ENCODE results near the gene ITGA2.

The ITGA2 gene

DNA sequence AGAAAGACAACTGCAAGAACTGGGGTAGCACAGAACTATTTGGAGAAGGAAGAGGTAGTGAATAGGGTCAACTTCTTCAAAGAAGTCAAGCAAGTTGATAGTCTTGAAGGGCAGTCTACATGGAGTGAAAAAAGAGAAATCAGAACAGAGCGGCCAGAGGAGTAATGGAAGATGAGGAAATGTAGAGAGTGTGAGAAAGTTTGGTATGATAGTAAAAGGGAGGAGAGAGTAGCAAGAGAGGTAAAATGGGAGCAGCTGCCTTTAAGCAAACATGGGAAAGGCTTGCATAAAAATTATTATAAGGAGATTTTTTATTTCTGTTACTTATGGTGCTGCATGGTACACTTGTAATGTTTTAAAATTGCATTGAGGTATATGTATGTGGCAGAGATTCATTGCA, 6.8 kb downstream of the ITGA2 start:
- Mint-ChIP-seq H3K36me3 (peaks cover 22% of the 10 kb centered on the region), H3K9me3 (no peaks in the 10 kb centered on the region), H3K4me1 (peaks cover 16% of the 10 kb centered on the region), H3K27me3 (peaks cover 4% of the 10 kb centered on the region), H3K27ac (no peak overlapping the region), H3K4me3 (no peak overlapping the region)
- no peak for DNase-seq
- CTCF ChIA-PET, result interaction anchor here (2.1 kb wide), 1 partner anchor 40 kb away, joined by 4 read pairs; no protein-coding TSS in a partner anchor

DNA sequence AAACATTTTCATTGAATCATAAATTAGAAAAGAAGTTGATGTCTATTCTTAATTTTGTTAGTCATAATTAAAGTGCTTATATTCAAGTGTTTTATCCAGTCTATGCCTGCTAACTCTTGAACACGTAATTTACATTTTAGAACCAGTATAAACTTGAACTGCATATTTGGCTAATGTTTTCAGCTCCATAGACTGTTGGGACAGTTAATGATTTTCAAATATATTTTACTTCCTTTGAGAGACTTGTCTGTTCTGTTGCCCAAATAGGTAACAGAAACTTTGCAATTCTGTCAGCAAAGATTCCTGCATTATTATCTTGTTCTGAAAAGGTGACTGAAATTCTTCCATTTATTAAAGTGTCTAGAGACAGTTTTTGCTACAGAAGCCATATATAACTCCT, 7.8 kb downstream of the ITGA2 start:
- Mint-ChIP-seq H3K36me3 (peaks cover 24% of the 10 kb centered on the region), H3K4me3 (no peak overlapping the region), H3K9me3 (no peaks in the 10 kb centered on the region), H3K27me3 (peaks cover 4% of the 10 kb centered on the region), H3K27ac (no peak overlapping the region), H3K4me1 (peaks cover 14% of the 10 kb centered on the region)
- CTCF ChIA-PET, result interaction anchor here (1.9 to 2.1 kb wide), 2 partner anchors 39 to 47 kb away, joined by 4 to 7 read pairs; no protein-coding TSS in a partner anchor
- no peak for DNase-seq

DNA sequence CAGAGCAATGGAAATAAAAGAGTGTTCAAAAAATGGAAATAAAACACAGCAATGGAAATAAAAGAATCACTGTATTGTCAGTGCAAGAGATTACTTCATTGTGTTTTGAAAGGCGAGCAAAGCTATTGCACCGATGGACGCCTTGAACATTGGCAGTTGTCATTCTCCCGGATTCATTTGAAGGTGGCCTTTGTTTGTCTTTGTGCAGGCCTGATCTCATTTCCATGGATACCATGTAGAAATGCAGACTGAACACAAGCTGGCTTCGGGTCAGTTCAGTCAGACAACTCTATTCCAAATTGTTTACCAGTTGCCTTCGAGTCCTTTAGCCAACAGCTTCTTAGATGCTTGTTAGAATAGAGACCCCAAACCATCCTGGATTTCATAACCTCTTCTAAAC, 8.3 kb downstream of the ITGA2 start:
- H3K27ac Mint-ChIP-seq, result no peak overlapping the region
- H3K27me3 Mint-ChIP-seq, result no peaks in the 10 kb centered on the region
- no peak for DNase-seq
- peaks cover 19% of the 10 kb centered on the region for H3K36me3 Mint-ChIP-seq
- no peaks in the 10 kb centered on the region for H3K9me3 Mint-ChIP-seq
- peaks cover 10% of the 10 kb centered on the region for H3K4me1 Mint-ChIP-seq
- CTCF ChIA-PET, result interaction anchor here (1.9 to 2.1 kb wide), 2 partner anchors 39 to 48 kb away, joined by 4 to 7 read pairs; no protein-coding TSS in a partner anchor
- no peak overlapping the region for H3K4me3 Mint-ChIP-seq

DNA sequence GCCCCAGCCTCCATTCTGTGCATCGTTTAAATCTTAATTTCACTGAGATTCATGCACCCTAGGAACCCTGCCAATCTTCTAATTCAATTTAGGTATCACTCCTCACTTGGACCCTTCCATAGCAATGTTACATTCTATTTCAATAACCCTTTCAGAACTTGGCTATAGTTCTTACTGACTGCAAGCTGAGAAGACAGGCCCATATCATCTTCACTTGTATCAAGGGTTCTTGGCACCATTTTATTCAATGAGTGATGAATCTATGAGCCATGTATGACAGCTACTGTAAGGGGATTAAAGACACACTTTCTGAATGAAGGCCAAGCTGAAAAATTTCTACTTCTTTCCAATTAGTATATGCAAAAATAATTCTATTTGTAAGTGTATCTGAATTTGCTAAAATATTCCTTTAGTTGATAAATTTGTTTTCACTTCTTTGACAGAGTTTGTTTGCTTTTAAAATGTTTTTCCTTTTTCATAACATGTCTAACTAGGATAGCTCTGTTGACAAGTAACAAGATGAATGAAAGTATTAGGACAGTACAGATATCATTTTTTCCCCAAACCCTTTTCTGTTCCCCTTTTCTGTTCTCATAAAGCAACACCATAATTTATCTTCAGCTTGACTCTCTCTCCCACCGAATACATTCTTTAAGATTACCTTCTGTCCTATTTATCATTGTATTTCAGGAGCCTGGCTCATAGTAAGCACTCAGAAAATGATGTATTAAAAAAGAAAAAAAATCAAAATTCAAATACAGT, 9.6 kb downstream of the ITGA2 start:
- Mint-ChIP-seq H3K4me1 (peaks cover 15% of the 10 kb centered on the region), H3K36me3 (peaks cover 14% of the 10 kb centered on the region), H3K27ac (no peak overlapping the region), H3K4me3 (no peak overlapping the region), H3K27me3 (no peaks in the 10 kb centered on the region), H3K9me3 (peaks cover 3% of the 10 kb centered on the region)
- CTCF ChIA-PET, result interaction anchor here (0.7 to 1.9 kb wide), 4 partner anchors 49 to 99 kb away, joined by 3 to 7 read pairs (median 4); no protein-coding TSS in a partner anchor
- DNase-seq, result no peak

DNA sequence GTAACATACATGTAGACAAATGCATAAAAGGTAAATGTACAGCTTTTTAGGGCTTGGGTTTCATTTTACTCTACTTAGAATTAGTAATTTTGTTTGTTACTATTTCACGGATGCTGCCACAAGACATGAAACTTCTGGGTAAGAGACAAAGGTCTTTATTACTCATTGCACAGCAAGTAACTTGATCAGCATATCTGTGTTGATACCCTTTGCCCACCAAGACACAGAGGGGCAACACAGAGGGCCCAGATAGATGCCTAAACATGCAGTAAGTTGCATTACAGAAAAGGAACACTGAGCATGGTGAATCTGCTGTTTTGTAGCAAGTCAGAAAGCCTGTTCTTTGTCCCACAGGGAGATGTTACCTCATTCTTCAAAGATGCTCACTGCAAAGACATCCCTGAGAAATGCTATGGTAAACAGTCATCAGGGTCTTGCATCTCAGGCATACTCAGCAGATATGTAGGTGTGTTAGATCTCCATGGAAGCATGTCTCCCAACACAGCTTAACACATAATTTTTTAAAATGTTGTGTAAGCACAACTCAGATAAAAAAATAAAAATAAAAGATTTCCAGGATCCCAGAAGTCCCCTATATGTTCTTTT, 10.3 kb downstream of the ITGA2 start:
- H3K27ac Mint-ChIP-seq, result no peak overlapping the region
- CTCF ChIA-PET, result interaction anchor here (1.1 kb wide), 1 partner anchor 98 kb away, joined by 3 read pairs; no protein-coding TSS in a partner anchor
- no peak overlapping the region for H3K4me3 Mint-ChIP-seq
- H3K9me3 Mint-ChIP-seq, result peaks cover 6% of the 10 kb centered on the region
- no peaks in the 10 kb centered on the region for H3K27me3 Mint-ChIP-seq
- peaks cover 23% of the 10 kb centered on the region for H3K4me1 Mint-ChIP-seq
- H3K36me3 Mint-ChIP-seq, result peaks cover 18% of the 10 kb centered on the region
- no peak for DNase-seq

DNA sequence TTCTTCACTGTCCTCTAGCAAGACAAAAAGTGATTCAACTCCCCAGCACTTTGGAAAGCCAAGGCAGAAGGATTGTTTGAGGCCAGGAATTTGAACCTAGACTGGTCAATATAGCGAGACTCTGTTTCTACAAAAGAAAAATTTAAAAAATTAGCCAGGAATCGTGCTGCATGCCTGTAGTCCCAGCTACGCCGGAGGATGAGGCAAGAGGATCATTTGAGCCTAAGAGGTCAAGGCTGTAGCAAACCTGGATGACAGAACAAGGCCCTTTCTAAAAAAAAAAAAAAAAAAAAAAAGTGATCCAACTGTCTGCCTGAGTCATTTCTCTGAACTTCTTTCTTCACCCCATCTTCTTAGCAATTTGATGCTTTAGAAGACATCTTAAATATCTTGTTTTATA, 12.4 kb downstream of the ITGA2 start:
- DNase-seq, result no peak
- peaks cover 6% of the 10 kb centered on the region for H3K9me3 Mint-ChIP-seq
- H3K4me1 Mint-ChIP-seq, result peaks cover 42% of the 10 kb centered on the region
- H3K36me3 Mint-ChIP-seq, result peaks cover 22% of the 10 kb centered on the region
- H3K27me3 Mint-ChIP-seq, result no peaks in the 10 kb centered on the region
- H3K4me3 Mint-ChIP-seq, result no peak overlapping the region
- CTCF ChIA-PET, result no interaction called here
- H3K27ac Mint-ChIP-seq, result no peak overlapping the region

DNA sequence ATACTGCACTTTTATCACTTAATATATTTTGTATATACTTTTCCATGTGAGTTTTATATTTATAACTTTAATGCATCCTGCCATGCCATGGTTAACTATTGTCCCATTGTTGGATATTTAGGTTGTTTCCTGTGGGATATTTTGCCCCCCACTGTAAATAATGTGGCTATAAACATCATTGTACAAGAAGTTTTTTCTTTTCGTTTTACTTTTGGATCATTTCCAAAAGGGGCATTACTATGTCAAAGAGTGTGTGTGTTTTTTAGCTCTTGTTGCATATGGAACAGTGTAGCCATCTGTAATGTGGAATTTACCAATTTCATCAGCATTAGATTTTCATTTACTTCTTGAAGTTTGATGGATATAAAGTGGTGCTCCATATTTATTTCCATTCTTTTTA, 13.3 kb downstream of the ITGA2 start:
- Mint-ChIP-seq H3K4me1 (peaks cover 51% of the 10 kb centered on the region), H3K4me3 (no peak overlapping the region), H3K9me3 (peaks cover 6% of the 10 kb centered on the region), H3K27ac (no peak overlapping the region), H3K36me3 (peaks cover 22% of the 10 kb centered on the region), H3K27me3 (no peaks in the 10 kb centered on the region)
- CTCF ChIA-PET, result interaction anchor here (0.9 kb wide), 1 partner anchor 33 kb away, joined by 3 read pairs; no protein-coding TSS in a partner anchor
- no peak for DNase-seq

DNA sequence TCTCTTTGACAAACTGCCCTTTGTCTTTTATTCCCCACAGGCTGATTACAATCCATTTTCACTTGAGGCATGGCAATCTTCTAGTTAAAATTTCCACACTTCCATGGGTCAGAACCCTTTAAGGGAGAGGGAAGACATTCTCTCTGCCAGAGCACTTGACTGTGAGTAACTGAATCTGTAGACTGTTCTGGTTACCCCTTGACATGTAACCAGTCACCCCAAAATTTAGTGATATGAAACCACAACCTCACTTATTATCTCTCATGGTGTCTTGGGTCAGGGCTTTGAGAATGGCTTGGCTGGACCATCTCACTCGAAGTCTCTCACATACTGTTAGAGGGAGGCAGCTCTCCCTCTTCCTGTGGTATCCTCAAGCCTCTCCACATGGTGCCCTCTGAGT, 14.0 kb downstream of the ITGA2 start:
- Mint-ChIP-seq H3K36me3 (peaks cover 22% of the 10 kb centered on the region), H3K9me3 (peaks cover 6% of the 10 kb centered on the region), H3K4me1 (peaks cover 58% of the 10 kb centered on the region), H3K27me3 (no peaks in the 10 kb centered on the region), H3K27ac (no peak overlapping the region), H3K4me3 (no peak overlapping the region)
- DNase-seq, result no peak
- CTCF ChIA-PET, result interaction anchor here (0.9 kb wide), 1 partner anchor 32 kb away, joined by 3 read pairs; no protein-coding TSS in a partner anchor

DNA sequence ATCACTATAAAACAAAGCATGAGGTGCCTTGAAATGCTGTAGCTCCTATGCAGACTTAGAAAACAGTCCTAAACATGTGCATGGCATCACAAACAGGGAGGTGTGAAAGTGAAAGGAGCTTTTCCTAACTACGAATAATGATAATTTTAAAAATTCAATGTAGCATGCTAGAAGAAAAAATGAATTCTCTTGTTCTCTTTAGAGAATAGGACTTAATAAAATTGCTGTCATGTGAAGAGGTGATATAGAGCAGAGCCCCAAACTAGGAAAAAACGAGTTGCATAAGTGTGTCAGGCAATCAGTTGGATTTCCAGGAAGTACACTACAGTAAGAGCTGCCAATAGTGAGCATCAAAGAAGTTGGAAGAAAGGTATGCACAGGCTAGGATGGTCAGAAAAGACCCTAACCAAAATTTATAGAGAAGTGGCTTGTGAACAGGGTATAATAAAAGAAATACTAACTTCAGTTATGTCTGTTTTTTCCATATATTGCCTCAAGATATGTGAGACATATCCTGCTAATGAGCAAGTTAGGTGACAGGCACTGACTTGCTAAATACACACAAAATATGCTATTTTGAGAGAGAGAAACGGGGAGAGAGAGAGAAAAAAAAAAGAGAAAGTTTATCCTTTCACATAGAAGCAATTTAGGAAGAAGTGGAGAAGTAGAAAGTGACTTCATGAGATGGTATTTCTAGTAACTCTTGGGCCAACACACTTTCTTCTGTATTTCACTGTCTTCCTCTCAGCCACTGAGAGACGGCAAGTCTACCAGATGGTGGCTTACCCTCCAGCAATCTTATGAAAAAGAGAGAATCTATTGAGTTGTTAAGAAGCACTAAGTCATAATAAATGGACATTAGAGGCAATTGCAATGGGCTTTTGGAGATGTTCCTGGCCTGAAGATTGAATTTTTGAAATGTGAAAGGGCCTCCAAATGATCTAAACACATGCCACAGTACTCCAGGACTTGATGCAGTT, 18.0 kb downstream of the ITGA2 start:
- peak overlapping the region; percentile 64 for H3K27ac Mint-ChIP-seq
- CTCF ChIA-PET, result interaction anchor here (0.8 to 3.0 kb wide), 3 partner anchors 28 to 90 kb away, joined by 3 to 10 read pairs (median 3); no protein-coding TSS in a partner anchor

DNA sequence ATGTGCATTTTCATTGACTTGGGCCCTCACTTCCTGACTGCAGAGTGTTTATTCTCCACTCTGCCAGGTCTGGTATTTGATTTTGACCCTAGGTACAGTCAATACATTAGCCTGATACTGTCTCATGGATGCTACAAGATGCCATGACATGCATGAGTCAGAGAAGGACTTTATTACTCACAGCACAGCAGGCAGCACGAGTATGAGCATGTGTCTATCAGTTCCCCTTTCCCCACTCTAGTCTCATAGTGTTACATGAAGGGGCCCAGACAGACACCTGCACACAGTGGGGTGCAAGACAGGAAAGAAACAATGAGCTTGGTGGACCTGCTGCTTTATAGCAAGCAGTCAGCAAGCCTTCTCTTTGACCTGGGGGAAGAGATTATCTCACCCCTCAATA, 19.6 kb downstream of the ITGA2 start:
- Mint-ChIP-seq H3K4me3 (no peak overlapping the region), H3K4me1 (peaks cover 74% of the 10 kb centered on the region), H3K36me3 (peaks cover 22% of the 10 kb centered on the region), H3K9me3 (peaks cover 3% of the 10 kb centered on the region), H3K27ac (no peak overlapping the region), H3K27me3 (peaks cover 5% of the 10 kb centered on the region)
- CTCF ChIA-PET, result interaction anchor here (1.6 to 2.7 kb wide), 2 partner anchors 32 to 60 kb away, joined by 4 to 7 read pairs; no protein-coding TSS in a partner anchor
- DNase-seq, result no peak

More for the DNA sequence above, 18.0 kb downstream of the ITGA2 start:
- no peak for DNase-seq
- Mint-ChIP-seq H3K4me3 (no peak overlapping the region), H3K36me3 (peaks cover 22% of the 10 kb centered on the region), H3K27me3 (no peaks in the 10 kb centered on the region), H3K9me3 (peaks cover 6% of the 10 kb centered on the region), H3K4me1 (peaks cover 81% of the 10 kb centered on the region)

DNA sequence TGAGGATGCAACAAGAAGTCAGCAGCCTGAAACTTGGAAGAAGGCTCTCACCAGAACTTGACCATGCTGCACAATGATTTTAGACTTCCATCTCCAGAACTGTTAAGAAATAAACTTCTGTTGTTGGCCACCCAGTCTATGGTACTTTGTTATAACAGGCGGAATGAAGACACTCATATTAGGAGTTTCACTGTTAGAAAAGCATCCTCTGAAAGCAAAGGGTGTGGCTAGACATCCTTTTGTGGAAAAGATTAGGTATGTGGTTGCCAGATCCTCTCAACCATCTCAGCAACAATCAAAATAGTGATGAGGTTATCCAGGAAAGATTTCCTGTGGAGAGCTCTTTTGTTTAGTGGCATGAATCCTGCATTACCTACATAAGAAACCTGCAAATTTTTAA, 20.7 kb downstream of the ITGA2 start:
- CTCF ChIA-PET, result interaction anchor here (1.0 to 2.7 kb wide), 4 partner anchors 25 to 61 kb away, joined by 3 to 10 read pairs (median 6); no protein-coding TSS in a partner anchor
- no peak for DNase-seq
- Mint-ChIP-seq H3K27ac (peak overlapping the region; percentile 3), H3K27me3 (peaks cover 5% of the 10 kb centered on the region), H3K9me3 (peaks cover 2% of the 10 kb centered on the region), H3K4me3 (no peak overlapping the region), H3K4me1 (peaks cover 75% of the 10 kb centered on the region), H3K36me3 (peaks cover 25% of the 10 kb centered on the region)

DNA sequence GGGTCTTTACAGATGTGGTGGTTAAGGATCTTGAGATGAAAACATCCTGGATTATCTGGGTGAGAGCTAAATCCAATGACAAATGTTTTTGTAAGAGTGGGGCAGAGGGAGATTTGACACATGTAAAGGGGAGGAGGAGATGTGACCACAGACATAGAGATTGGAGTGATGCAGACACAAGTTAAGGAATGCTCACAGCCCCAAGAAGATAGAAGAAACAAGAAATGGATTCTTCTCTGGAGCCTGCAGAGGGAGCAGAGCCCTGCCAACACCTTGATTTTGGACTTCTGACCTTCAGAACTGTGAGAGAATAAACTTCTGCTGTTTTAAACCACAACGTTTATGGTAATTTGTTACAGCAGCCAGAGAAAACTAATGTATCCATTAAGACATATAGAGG, 21.7 kb downstream of the ITGA2 start:
- H3K27ac Mint-ChIP-seq, result no peak overlapping the region
- DNase-seq, result no peak
- no peak overlapping the region for H3K4me3 Mint-ChIP-seq
- CTCF ChIA-PET, result interaction anchor here (1.0 to 2.0 kb wide), 4 partner anchors 14 to 58 kb away, joined by 3 to 10 read pairs (median 6); no protein-coding TSS in a partner anchor
- peaks cover 10% of the 10 kb centered on the region for H3K9me3 Mint-ChIP-seq
- H3K36me3 Mint-ChIP-seq, result peaks cover 28% of the 10 kb centered on the region
- peaks cover 5% of the 10 kb centered on the region for H3K27me3 Mint-ChIP-seq
- H3K4me1 Mint-ChIP-seq, result peaks cover 75% of the 10 kb centered on the region

DNA sequence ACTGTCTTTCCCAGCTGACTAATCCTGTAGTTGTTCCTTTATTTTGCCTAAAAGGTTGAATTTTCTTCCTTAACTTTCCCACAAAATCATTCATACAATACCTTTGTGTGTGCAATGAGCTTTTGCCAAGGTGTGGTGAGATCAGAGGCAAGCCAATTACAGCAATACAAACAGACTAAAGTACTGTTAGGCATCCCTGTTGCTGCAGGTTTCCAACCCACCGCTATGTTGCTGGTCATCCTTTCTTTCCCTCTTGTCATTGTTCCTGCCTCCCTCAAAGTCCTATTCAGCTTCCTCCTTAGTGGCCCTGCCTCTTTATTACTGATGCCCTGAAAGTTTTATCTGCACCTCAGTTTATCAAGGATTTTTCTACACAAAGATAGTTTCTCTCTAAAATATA, 22.1 kb downstream of the ITGA2 start:
- peaks cover 13% of the 10 kb centered on the region for H3K9me3 Mint-ChIP-seq
- H3K27me3 Mint-ChIP-seq, result peaks cover 5% of the 10 kb centered on the region
- no peak overlapping the region for H3K4me3 Mint-ChIP-seq
- CTCF ChIA-PET, result interaction anchor here (1.4 to 2.0 kb wide), 3 partner anchors 13 to 24 kb away, joined by 5 to 10 read pairs (median 6); no protein-coding TSS in a partner anchor
- DNase-seq, result no peak
- H3K36me3 Mint-ChIP-seq, result peaks cover 30% of the 10 kb centered on the region
- peaks cover 74% of the 10 kb centered on the region for H3K4me1 Mint-ChIP-seq
- no peak overlapping the region for H3K27ac Mint-ChIP-seq

All from activated naive CD4-positive, alpha-beta T cell treated with anti-CD3 and anti-CD28 coated beads, Interleukin-2, amount 10 ng/mL, durations not matched to agents 7 days and 5 days (primary cell).